Activated T-helper 2 cell treated with anti-CD3 and anti-CD28 coated beads, Interferon-gamma antibody, Interleukin-2, Interleukin-4, amounts not matched to agents 10 μg/mL and 5 μg/mL and 100 μg/mL, durations not matched to agents 14 hours and 24 hours and 36 hours (primary cell): ENCODE data around the gene FBLN1. TPM values are rescaled to one million over a fixed set of nuclear protein-coding genes. Genes with fewer than 3 reads are reported as not detected.

Experiments
- DNase-seq: peaks from one replicate; pipeline ENCODE4 v3.0.0; 2021; ENCODE audit warnings: low spot score
- H3K27ac Mint-ChIP-seq: one replicate; pipeline ENCODE4 v1.8.0; 2021; ENCODE audit warnings: mixed read lengths
- H3K27me3 Mint-ChIP-seq: one replicate; pipeline ENCODE4 v1.8.0; 2021; ENCODE audit warnings: low read depth, mixed read lengths
- H3K36me3 Mint-ChIP-seq: one replicate; pipeline ENCODE4 v1.8.0; 2021; ENCODE audit warnings: low read depth, mixed read lengths
- H3K4me1 Mint-ChIP-seq: one replicate; pipeline ENCODE4 v1.8.0; 2021; ENCODE audit warnings: low read depth, mixed read lengths
- H3K4me3 Mint-ChIP-seq: one replicate; pipeline ENCODE4 v1.8.0; 2021; ENCODE audit warnings: low read depth, mild to moderate bottlenecking, moderate library complexity, mixed read lengths
- H3K9me3 Mint-ChIP-seq: one replicate; pipeline ENCODE4 v1.8.0; 2021; ENCODE audit warnings: mixed read lengths
- intact Hi-C: fragments of 100-400 bp; cut with micrococcal nuclease; formaldehyde crosslinking; loops from one replicate; pipeline ENCODE4 v1.15.1; 2023
- total RNA-seq: library from RNA; stranded (reverse); gene quantifications from 2 replicates; pipeline ENCODE4 v1.2.3, GENCODE V29; 2022

Gene FBLN1
- total RNA-seq, 1 donor from 2014 or later = not detected

GRCh38 chr22:45638834-45639746 lies 136.4 kb downstream of the FBLN1 start:
- H3K4me3 Mint-ChIP-seq = no peak overlapping the region
- H3K4me1 Mint-ChIP-seq = peaks cover 22% of the 10 kb centered on the region
- H3K27ac Mint-ChIP-seq = no peak overlapping the region
- H3K27me3 Mint-ChIP-seq = peaks cover 41% of the 10 kb centered on the region
- DNase-seq = no peak
- intact Hi-C loops = no loop called here
- H3K36me3 Mint-ChIP-seq = no peaks in the 10 kb centered on the region
- no peaks in the 10 kb centered on the region for H3K9me3 Mint-ChIP-seq

GRCh38 chr22:45639747-45640102 lies 137.0 kb downstream of the FBLN1 start:
- no peak overlapping the region for H3K4me3 Mint-ChIP-seq
- peaks cover 22% of the 10 kb centered on the region for H3K4me1 Mint-ChIP-seq
- H3K9me3 Mint-ChIP-seq = no peaks in the 10 kb centered on the region
- DNase-seq = no peak
- H3K36me3 Mint-ChIP-seq = no peaks in the 10 kb centered on the region
- H3K27ac Mint-ChIP-seq = no peak overlapping the region
- H3K27me3 Mint-ChIP-seq = peaks cover 46% of the 10 kb centered on the region
- intact Hi-C loops = no loop called here

GRCh38 chr22:45640291-45640940 lies 137.7 kb downstream of the FBLN1 start:
- Mint-ChIP-seq H3K27me3 (peaks cover 49% of the 10 kb centered on the region), H3K4me3 (no peak overlapping the region), H3K4me1 (peaks cover 22% of the 10 kb centered on the region), H3K9me3 (no peaks in the 10 kb centered on the region), H3K36me3 (no peaks in the 10 kb centered on the region), H3K27ac (no peak overlapping the region)
- DNase-seq = no peak
- intact Hi-C loops = no loop called here

- Mint-ChIP-seq H3K27me3 (peaks cover 51% of the 10 kb centered on the region), H3K4me3 (no peak overlapping the region), H3K27ac (no peak overlapping the region), H3K4me1 (peaks cover 22% of the 10 kb centered on the region), H3K9me3 (no peaks in the 10 kb centered on the region), H3K36me3 (no peaks in the 10 kb centered on the region)
- intact Hi-C loops = no loop called here
- DNase-seq = no peak
Measured at GRCh38 chr22:45640941-45641621, 138.4 kb downstream of the FBLN1 start.

GRCh38 chr22:45642986-45643385 lies 140.3 kb downstream of the FBLN1 start:
- peaks cover 51% of the 10 kb centered on the region for H3K27me3 Mint-ChIP-seq
- H3K4me1 Mint-ChIP-seq = peaks cover 23% of the 10 kb centered on the region
- H3K36me3 Mint-ChIP-seq = no peaks in the 10 kb centered on the region
- no peak overlapping the region for H3K27ac Mint-ChIP-seq
- no peak overlapping the region for H3K4me3 Mint-ChIP-seq
- no peak for DNase-seq
- intact Hi-C loops = no loop called here
- H3K9me3 Mint-ChIP-seq = no peaks in the 10 kb centered on the region

GRCh38 chr22:45644714-45645113 lies 142.0 kb downstream of the FBLN1 start:
- peaks cover 44% of the 10 kb centered on the region for H3K27me3 Mint-ChIP-seq
- DNase-seq = no peak
- H3K4me1 Mint-ChIP-seq = peaks cover 14% of the 10 kb centered on the region
- H3K36me3 Mint-ChIP-seq = no peaks in the 10 kb centered on the region
- intact Hi-C loops = loop anchor here (1.0 to 5.0 kb wide), 3 partner anchors 67 to 333 kb away; partner anchors contain the start of gene WNT7B
- no peaks in the 10 kb centered on the region for H3K9me3 Mint-ChIP-seq
- no peak overlapping the region for H3K4me3 Mint-ChIP-seq
- no peak overlapping the region for H3K27ac Mint-ChIP-seq

GRCh38 chr22:45645150-45645525 lies 142.5 kb downstream of the FBLN1 start:
- Mint-ChIP-seq H3K36me3 (no peaks in the 10 kb centered on the region), H3K4me1 (peaks cover 10% of the 10 kb centered on the region), H3K9me3 (no peaks in the 10 kb centered on the region), H3K27ac (no peak overlapping the region), H3K27me3 (peaks cover 42% of the 10 kb centered on the region), H3K4me3 (no peak overlapping the region)
- intact Hi-C loops = loop anchor here (1.0 to 5.0 kb wide), 3 partner anchors 68 to 332 kb away; partner anchors contain the start of gene WNT7B
- no peak for DNase-seq

- Mint-ChIP-seq H3K27me3 (peaks cover 43% of the 10 kb centered on the region), H3K4me3 (no peak overlapping the region), H3K27ac (no peak overlapping the region), H3K9me3 (no peaks in the 10 kb centered on the region), H3K36me3 (no peaks in the 10 kb centered on the region), H3K4me1 (peaks cover 8% of the 10 kb centered on the region)
- intact Hi-C loops = loop anchor here (1.0 to 5.0 kb wide), 3 partner anchors 68 to 332 kb away; partner anchors contain the start of gene WNT7B
- DNase-seq = peak; percentile 66
Measured at GRCh38 chr22:45645526-45646414, 143.1 kb downstream of the FBLN1 start.

- Mint-ChIP-seq H3K27me3 (peaks cover 35% of the 10 kb centered on the region), H3K27ac (no peak overlapping the region), H3K4me1 (peaks cover 8% of the 10 kb centered on the region), H3K36me3 (no peaks in the 10 kb centered on the region), H3K4me3 (no peak overlapping the region), H3K9me3 (no peaks in the 10 kb centered on the region)
- DNase-seq = no peak
- intact Hi-C loops = loop anchor here (5.0 kb wide), 2 partner anchors 70 to 215 kb away; no protein-coding TSS in a partner anchor
Measured at GRCh38 chr22:45647532-45648225, 145.0 kb downstream of the FBLN1 start.

GRCh38 chr22:45648301-45649117 lies 145.8 kb downstream of the FBLN1 start:
- H3K36me3 Mint-ChIP-seq = no peaks in the 10 kb centered on the region
- no peak for DNase-seq
- peaks cover 37% of the 10 kb centered on the region for H3K27me3 Mint-ChIP-seq
- H3K4me1 Mint-ChIP-seq = peaks cover 2% of the 10 kb centered on the region
- H3K27ac Mint-ChIP-seq = no peak overlapping the region
- intact Hi-C loops = loop anchor here (5.0 kb wide), 2 partner anchors 71 to 214 kb away; no protein-coding TSS in a partner anchor
- H3K4me3 Mint-ChIP-seq = no peak overlapping the region
- H3K9me3 Mint-ChIP-seq = no peaks in the 10 kb centered on the region

GRCh38 chr22:45649809-45650208 lies 147.1 kb downstream of the FBLN1 start:
- Mint-ChIP-seq H3K4me3 (no peak overlapping the region), H3K27ac (no peak overlapping the region), H3K27me3 (peaks cover 36% of the 10 kb centered on the region), H3K36me3 (no peaks in the 10 kb centered on the region), H3K4me1 (peaks cover 2% of the 10 kb centered on the region), H3K9me3 (no peaks in the 10 kb centered on the region)
- DNase-seq = no peak
- intact Hi-C loops = loop anchor here (5.0 kb wide), 2 partner anchors 73 to 212 kb away; no protein-coding TSS in a partner anchor
